Left ventricle myocardium inferior (tissue), 1 donor: ENCODE data around the gene FAM20B. TPM values are rescaled to one million over a fixed set of nuclear protein-coding genes. Genes with fewer than 3 reads are reported as not detected.

Source experiments
- DNase-seq: peaks from one replicate; pipeline ENCODE4 v3.0.0-alpha.2; 2020
- H3K27ac ChIP-seq: fragments of 200-600 bp; replicated peaks from 2 replicates; pipeline ENCODE4 v1.8.0; 2021
- H3K27me3 ChIP-seq: fragments of 200-600 bp; 2 replicates; pipeline ENCODE4 v1.8.0; 2021; ENCODE audit warnings: low read depth
- H3K36me3 ChIP-seq: fragments of 200-600 bp; 2 replicates; pipeline ENCODE4 v1.8.0; 2021
- H3K4me1 ChIP-seq: fragments of 200-600 bp; 2 replicates; pipeline ENCODE4 v1.8.0; 2021
- H3K4me3 ChIP-seq: fragments of 200-600 bp; 2 replicates; pipeline ENCODE4 v1.8.0; 2021; ENCODE audit warnings: mild to moderate bottlenecking, moderate library complexity
- H3K9me3 ChIP-seq: fragments of 200-600 bp; replicated peaks from 2 replicates; pipeline ENCODE4 v1.8.0; 2021
- CTCF ChIP-seq: fragments of 200-600 bp; IDR thresholded peaks from 2 replicates; pipeline ENCODE4 v1.8.0; 2021; ENCODE audit warnings: antibody characterized with exemption, mild to moderate bottlenecking, borderline replicate concordance
- intact Hi-C: fragments of 100-400 bp; cut with micrococcal nuclease; formaldehyde crosslinking; loops from one replicate; pipeline ENCODE4 v1.11.0; 2022
- total RNA-seq: library from RNA; stranded (reverse); fragmentation: NEBNext Ultra II Directional; extraction: Animal tissue kit (Norgen Biotek cat#: 25700); gene quantifications from one replicate; pipeline ENCODE4 v1.2.1, GENCODE V29; 2021
- donor health status: DM: no; HTN: yes; CAD: no; lungs with severe emphysema.

FAM20B gene
- total RNA-seq, 1 donor from 2014 or later: 53.8 TPM

- H3K27me3 ChIP-seq: no peaks in the 10 kb centered on the region
These were observed 67.3 kb downstream of the FAM20B start for GRCh38 chr1:179092896-179093461.

GRCh38 chr1:179094818-179095217, 69.1 kb downstream of the FAM20B start:
- intact Hi-C loops: loop anchor here (10.0 kb wide), 1 partner anchor 100 kb away; no protein-coding TSS in a partner anchor
- Histone ChIP-seq H3K9me3 (no peaks in the 10 kb centered on the region), H3K27ac (peak overlapping the region; percentile 53), H3K36me3 (peaks cover 35% of the 10 kb centered on the region), H3K4me1 (peaks cover 47% of the 10 kb centered on the region), H3K27me3 (no peaks in the 10 kb centered on the region), H3K4me3 (no peak overlapping the region)
- DNase-seq: no peak
- TF ChIP-seq CTCF: no peak

More at GRCh38 chr1:179092896-179093461, 67.3 kb downstream of the FAM20B start:
- no peak for DNase-seq
- H3K4me3 ChIP-seq: no peak overlapping the region
- H3K27ac ChIP-seq: no peak overlapping the region
- H3K36me3 ChIP-seq: peaks cover 43% of the 10 kb centered on the region
- H3K9me3 ChIP-seq: no peaks in the 10 kb centered on the region
- intact Hi-C loops: loop anchor here (10.0 kb wide), 1 partner anchor 102 kb away; no protein-coding TSS in a partner anchor
- peaks cover 54% of the 10 kb centered on the region for H3K4me1 ChIP-seq
- TF ChIP-seq CTCF: no peak

- DNase-seq: no peak
- peaks cover 34% of the 10 kb centered on the region for H3K36me3 ChIP-seq
- no peaks in the 10 kb centered on the region for H3K27me3 ChIP-seq
- no peak for TF ChIP-seq CTCF
- H3K27ac ChIP-seq: peak overlapping the region; percentile 53
- no peak overlapping the region for H3K4me3 ChIP-seq
- intact Hi-C loops: loop anchor here (10.0 kb wide), 1 partner anchor 99 kb away; no protein-coding TSS in a partner anchor
- H3K9me3 ChIP-seq: no peaks in the 10 kb centered on the region
- peaks cover 41% of the 10 kb centered on the region for H3K4me1 ChIP-seq
These were observed 69.7 kb downstream of the FAM20B start for GRCh38 chr1:179095377-179095776.

- peaks cover 34% of the 10 kb centered on the region for H3K36me3 ChIP-seq
These were observed 70.2 kb downstream of the FAM20B start for GRCh38 chr1:179095924-179096323.

GRCh38 chr1:179099891-179100290, 74.2 kb downstream of the FAM20B start:
- H3K9me3 ChIP-seq: no peaks in the 10 kb centered on the region
- DNase-seq: no peak
- no peak overlapping the region for H3K4me3 ChIP-seq
- no peak for TF ChIP-seq CTCF
- H3K27me3 ChIP-seq: no peaks in the 10 kb centered on the region
- H3K36me3 ChIP-seq: peaks cover 16% of the 10 kb centered on the region
- no peak overlapping the region for H3K27ac ChIP-seq
- H3K4me1 ChIP-seq: peaks cover 21% of the 10 kb centered on the region
- intact Hi-C loops: loop anchor here (10.0 kb wide), 1 partner anchor 95 kb away; no protein-coding TSS in a partner anchor

More at GRCh38 chr1:179095924-179096323, 70.2 kb downstream of the FAM20B start:
- intact Hi-C loops: loop anchor here (10.0 kb wide), 1 partner anchor 99 kb away; no protein-coding TSS in a partner anchor
- Histone ChIP-seq H3K4me1 (peaks cover 36% of the 10 kb centered on the region), H3K4me3 (no peak overlapping the region), H3K27me3 (no peaks in the 10 kb centered on the region), H3K27ac (peak overlapping the region; percentile 53), H3K9me3 (no peaks in the 10 kb centered on the region)
- no peak for TF ChIP-seq CTCF
- DNase-seq: no peak
